Transverse colon (tissue), 4 donors: ENCODE measurements around the gene MAPKAPK2. TPM values are rescaled to one million over a fixed set of nuclear protein-coding genes. Genes with fewer than 3 reads are reported as not detected.
A peak's percentile ranks its signal among the peaks of the same experiment; 100 is the strongest.

Source experiments
- DNase-seq: peaks from one replicate; pipeline ENCODE4 v3.0.0-alpha.2; 2019
- H3K27ac ChIP-seq, 4 donors: fragments of 200-600 bp; sonication (generic); 2 replicates each; pipeline ENCODE4 v1.5.1; 2016 to 2018; ENCODE audit warnings: inconsistent platforms in 4 of 4
- H3K27me3 ChIP-seq: fragments of 200-600 bp; sonication (generic); 2 replicates; pipeline ENCODE4 v1.5.1; 2017; ENCODE audit warnings: inconsistent platforms
- H3K36me3 ChIP-seq, 4 donors: fragments of 200-600 bp; sonication (generic); 2 replicates each; pipeline ENCODE4 v1.5.1; 2017 to 2019; ENCODE audit warnings: inconsistent platforms in 4 of 4
- H3K4me1 ChIP-seq, 4 donors: fragments of 200-600 bp; sonication (generic); 2 replicates each; pipeline ENCODE4 v1.5.1; 2017 to 2020; ENCODE audit warnings: inconsistent platforms in 4 of 4
- H3K4me3 ChIP-seq, 4 donors: fragments of 200-600 bp; sonication (generic); 1 replicate in 1 of 4; 2 replicates in 3 of 4; pipeline versions ENCODE4 v1.5.1 to v1.6.1; 2017 to 2019; ENCODE audit warnings: inconsistent platforms in 4 of 4
- H3K9me3 ChIP-seq, 2 donors: fragments of 200-600 bp; sonication (generic); 2 replicates each; pipeline ENCODE4 v1.5.1; 2017 to 2019; ENCODE audit warnings: inconsistent platforms in 2 of 2
- EP300 ChIP-seq: sonication (generic); formaldehyde crosslinking; IDR thresholded peaks from one replicate; pipeline ENCODE4 v1.6.1; 2017; ENCODE audit warnings: antibody characterized with exemption, low read depth
- POLR2A ChIP-seq: fragments of 450-650 bp; IDR thresholded peaks from one replicate; pipeline ENCODE4 v1.6.1; 2016; ENCODE audit warnings: antibody characterized with exemption, mild to moderate bottlenecking, moderate library complexity
- POLR2AphosphoS5 ChIP-seq, 3 donors: sonication (generic); formaldehyde crosslinking; IDR thresholded peaks; one replicate each; pipeline ENCODE4 v1.6.1; 2016; ENCODE audit warnings: antibody characterized with exemption in 3 of 3
- WGBS, 2 donors: methylation state at CpG; one replicate each; pipeline ENCODE4 v1.1.5; 2018; ENCODE audit warnings: low coverage in 1 of 2; 5-methylcytosine and 5-hydroxymethylcytosine counted together
- in situ Hi-C, 4 donors: fragments of 200-750 bp; cut with MboI; loops; one replicate each; pipeline versions ENCODE4 v1.15.0 to v1.15.1; 2017; ENCODE audit warnings: low sequenced_read_pairs in 3 of 4, low pct_ligation_motif_present in 1 of 4, low pct_unique_long_range_greater_than_20kb in 1 of 4
- intact Hi-C: fragments of 100-400 bp; cut with DNase I; formaldehyde crosslinking; loops from one replicate; pipeline ENCODE4 v1.15.1; 2023; ENCODE audit warnings: low total_unique reads
- total RNA-seq, 4 donors: library from RNA; depleted of rRNA; stranded (reverse); fragments of >200 nt; gene quantifications; one replicate each; pipeline ENCODE4 v1.1.0, GENCODE V29; 2016
- TF ChIP-seq, protein P1 (sequence below), 5 experiments: fragments of 200-600 bp in 3 of 5; fragments of 450-650 bp in 2 of 5; sonication (generic) in 3 of 5; IDR thresholded peaks; 1 replicate in 2 of 5; 2 replicates in 3 of 5; pipeline ENCODE4 v1.5.1; 2016 to 2017; ENCODE audit warnings: antibody characterized with exemption in 5 of 5, inconsistent platforms in 3 of 5, mild to moderate bottlenecking in 2 of 5, moderate library complexity in 1 of 5

MAPKAPK2 gene
- total RNA-seq, 4 donors from 2014 or later, result 47.0 to 74.8 (median 52.2) TPM

- peaks cover 3% of the 10 kb centered on the region for H3K27me3 ChIP-seq
- no peak for DNase-seq
- intact Hi-C loops, result no loop called here
- peaks cover 9 to 36% (median 25%) of the 10 kb centered on the region in 4 donors for H3K4me1 ChIP-seq
- H3K36me3 ChIP-seq, result no peaks in the 10 kb centered on the region
- in situ Hi-C loops, result no loop called here
- TF ChIP-seq POLR2A, result no peak
- H3K4me3 ChIP-seq, result no peak overlapping the region
- H3K9me3 ChIP-seq, result no peaks in the 10 kb centered on the region
- 74 to 78% methylated on average over 3 of the region's 3 CpGs for WGBS, 2 donors
- H3K27ac ChIP-seq, result no peak overlapping the region
Observed at GRCh38 chr1:206662396-206663092, 22.2 kb upstream of the MAPKAPK2 start.

DNA sequence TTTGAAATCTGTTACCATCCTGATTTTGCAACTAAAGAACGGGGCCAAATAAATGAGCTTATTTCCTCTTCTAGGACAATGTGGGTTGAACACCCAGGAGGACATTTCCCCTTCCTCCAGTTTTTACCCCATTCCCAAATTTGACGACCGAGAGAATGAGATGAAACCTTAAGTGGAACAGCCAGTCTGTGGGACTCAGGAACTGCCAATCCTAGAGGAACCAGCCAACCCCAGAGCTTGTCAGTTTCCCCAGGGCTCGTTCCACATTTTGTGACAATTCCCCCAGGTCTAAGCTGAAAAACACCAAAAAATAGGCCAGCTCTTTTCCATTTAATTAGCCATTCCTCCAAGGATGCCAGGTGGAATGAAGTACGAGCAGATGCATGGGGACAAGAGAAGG, 21.3 kb upstream of the MAPKAPK2 start:
- WGBS, 2 donors, result 67 to 69% methylated on average over 5 of the region's 5 CpGs
- no peak for DNase-seq
- in situ Hi-C loops (no loop called here), intact Hi-C loops (no loop called here)
- H3K36me3 ChIP-seq, result no peaks in the 10 kb centered on the region
- peaks cover 3% of the 10 kb centered on the region for H3K27me3 ChIP-seq
- no peak overlapping the region for H3K4me3 ChIP-seq
- no peak overlapping the region for H3K27ac ChIP-seq
- TF ChIP-seq, protein P1, sequence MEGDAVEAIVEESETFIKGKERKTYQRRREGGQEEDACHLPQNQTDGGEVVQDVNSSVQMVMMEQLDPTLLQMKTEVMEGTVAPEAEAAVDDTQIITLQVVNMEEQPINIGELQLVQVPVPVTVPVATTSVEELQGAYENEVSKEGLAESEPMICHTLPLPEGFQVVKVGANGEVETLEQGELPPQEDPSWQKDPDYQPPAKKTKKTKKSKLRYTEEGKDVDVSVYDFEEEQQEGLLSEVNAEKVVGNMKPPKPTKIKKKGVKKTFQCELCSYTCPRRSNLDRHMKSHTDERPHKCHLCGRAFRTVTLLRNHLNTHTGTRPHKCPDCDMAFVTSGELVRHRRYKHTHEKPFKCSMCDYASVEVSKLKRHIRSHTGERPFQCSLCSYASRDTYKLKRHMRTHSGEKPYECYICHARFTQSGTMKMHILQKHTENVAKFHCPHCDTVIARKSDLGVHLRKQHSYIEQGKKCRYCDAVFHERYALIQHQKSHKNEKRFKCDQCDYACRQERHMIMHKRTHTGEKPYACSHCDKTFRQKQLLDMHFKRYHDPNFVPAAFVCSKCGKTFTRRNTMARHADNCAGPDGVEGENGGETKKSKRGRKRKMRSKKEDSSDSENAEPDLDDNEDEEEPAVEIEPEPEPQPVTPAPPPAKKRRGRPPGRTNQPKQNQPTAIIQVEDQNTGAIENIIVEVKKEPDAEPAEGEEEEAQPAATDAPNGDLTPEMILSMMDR (IDR thresholded peaks at IDR 0.05), result no peak
- H3K9me3 ChIP-seq, result no peaks in the 10 kb centered on the region
- peaks cover 9 to 31% (median 23%) of the 10 kb centered on the region in 4 donors for H3K4me1 ChIP-seq

- Histone ChIP-seq H3K4me3 (peak overlapping the region in 1 of 4 donors; percentile 5), H3K4me1 (peaks cover 9 to 25% (median 20%) of the 10 kb centered on the region in 4 donors), H3K9me3 (no peaks in the 10 kb centered on the region), H3K27ac (peak overlapping the region in 1 of 4 donors; percentile 5), H3K27me3 (peaks cover 3% of the 10 kb centered on the region), H3K36me3 (no peaks in the 10 kb centered on the region)
- peak; percentile 71 for DNase-seq
- intact Hi-C loops (loop anchor here (2.0 kb wide), 1 partner anchor 29 kb away; the partner anchor contains the start of gene DYRK3), in situ Hi-C loops (no loop called here)
- 20 to 36% methylated on average over 2 to 20 of the region's 20 CpGs for WGBS, 2 donors
- no peak for TF ChIP-seq POLR2A
- TF ChIP-seq, protein P1 (IDR thresholded peaks at IDR 0.05), result peak; percentile 88 to 94 (median 91)
- no peak for TF ChIP-seq EP300
- TF ChIP-seq POLR2AphosphoS5 (IDR thresholded peaks at IDR 0.05), result no peak
Observed at GRCh38 chr1:206663832-206664652, 20.7 kb upstream of the MAPKAPK2 start.

DNA sequence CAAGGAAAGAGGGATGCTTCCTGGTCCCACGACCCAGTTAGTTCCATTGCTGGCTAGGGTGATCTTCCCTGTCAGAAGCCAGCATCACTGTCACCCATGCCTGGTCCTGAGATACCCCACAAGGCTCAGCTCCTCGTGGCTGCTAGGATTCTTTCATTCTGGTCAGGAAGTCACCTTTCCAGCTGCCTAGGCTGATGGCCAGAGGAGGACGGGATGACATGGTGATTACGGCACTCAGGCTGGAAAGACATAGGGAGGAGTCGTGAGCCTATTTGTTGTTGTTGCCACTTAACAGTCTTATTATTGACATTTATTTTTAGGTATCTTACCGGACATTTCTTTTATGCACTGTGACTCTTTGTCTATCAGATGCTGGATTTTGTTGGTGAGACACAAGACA, 20.0 kb upstream of the MAPKAPK2 start:
- 57 to 62% methylated on average over 4 to 6 of the region's 6 CpGs for WGBS, 2 donors
- in situ Hi-C loops (no loop called here), intact Hi-C loops (loop anchor here (2.0 kb wide), 1 partner anchor 30 kb away; the partner anchor contains the start of gene DYRK3)
- TF ChIP-seq, protein P1 (IDR thresholded peaks at IDR 0.05), result no peak
- no peak for TF ChIP-seq POLR2A
- no peak for TF ChIP-seq POLR2AphosphoS5 (IDR thresholded peaks at IDR 0.05)
- no peak for TF ChIP-seq EP300
- Histone ChIP-seq H3K36me3 (no peaks in the 10 kb centered on the region), H3K4me3 (no peak overlapping the region), H3K27ac (no peak overlapping the region), H3K9me3 (no peaks in the 10 kb centered on the region), H3K4me1 (peaks cover 9 to 19% (median 16%) of the 10 kb centered on the region in 4 donors), H3K27me3 (peaks cover 3% of the 10 kb centered on the region)
- DNase-seq, result no peak
